Right forelimb (tissue), 1 donor: Measurements from ENCODE around the gene LRRTM4.
A peak's percentile ranks its signal among the peaks of the same experiment; 100 is the strongest.

Experiments used
- DNase-seq: peaks from one replicate; pipeline ENCODE4 v3.0.0-alpha.2; 2018

Gene LRRTM4

DNA sequence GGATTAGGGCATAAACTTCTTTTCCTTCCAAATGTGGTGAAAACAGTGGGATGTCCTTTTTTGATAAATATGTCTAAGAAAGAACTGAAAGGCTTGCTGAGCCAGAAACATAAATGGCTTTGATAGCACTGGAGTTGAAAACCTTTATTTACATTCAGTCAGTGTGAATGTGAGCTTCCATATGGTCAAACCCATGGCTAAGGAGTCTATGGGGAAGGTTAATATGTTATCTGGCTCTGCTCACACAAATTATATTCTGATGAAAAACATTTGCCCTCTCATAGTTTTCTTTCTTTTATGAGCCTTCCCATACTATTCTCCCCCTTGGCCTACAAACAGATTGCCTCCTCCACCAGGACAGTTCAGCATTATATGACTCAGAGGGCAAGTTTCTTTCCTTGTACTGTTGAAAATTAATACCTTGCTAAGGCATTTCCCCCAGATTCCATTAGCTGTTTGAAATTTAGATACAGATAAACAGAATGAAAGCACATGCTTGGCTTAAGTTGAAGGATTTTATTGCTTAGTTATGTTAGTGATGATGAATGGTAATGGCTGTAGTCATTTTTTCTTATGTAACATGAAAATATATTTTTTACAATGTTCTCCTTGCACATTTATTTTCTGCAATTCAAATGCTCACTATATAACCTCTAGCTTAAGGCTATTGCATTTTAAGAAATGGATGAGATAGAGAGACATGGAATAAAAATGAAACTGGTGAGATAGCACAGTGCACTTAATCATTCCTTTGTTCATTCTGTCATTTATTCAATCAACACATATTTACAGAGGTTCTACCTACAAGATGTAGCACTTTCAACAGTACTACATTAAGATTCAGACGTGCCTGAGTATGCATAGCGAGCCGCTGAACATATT lies 544.1 kb downstream of the LRRTM4 start:
- DNase-seq, result no peak

GRCh38 chr2:76975752-76976151 lies 546.4 kb downstream of the LRRTM4 start:
- no peak for DNase-seq

DNA sequence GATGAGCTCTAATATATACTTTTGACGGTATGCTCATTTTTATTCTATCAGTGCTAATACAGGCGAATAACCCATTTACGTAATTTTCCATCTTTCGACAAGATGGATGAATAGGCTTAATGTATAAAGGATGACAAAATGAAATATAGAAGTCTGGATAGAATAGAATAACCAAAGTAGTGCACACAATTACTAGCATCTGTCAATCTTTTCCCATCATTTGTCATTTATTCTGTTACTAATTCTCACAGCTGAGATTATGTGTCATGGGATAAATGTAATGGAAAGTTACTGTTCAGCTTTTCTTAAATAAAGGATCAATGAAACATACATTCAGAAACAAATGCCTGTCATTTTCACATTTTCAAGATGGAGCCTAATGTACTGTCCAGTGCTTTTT lies 548.6 kb downstream of the LRRTM4 start:
- no peak for DNase-seq

- no peak for DNase-seq
Observed at GRCh38 chr2:76965772-76966171, 556.4 kb downstream of the LRRTM4 start.

- no peak for DNase-seq
Observed at GRCh38 chr2:76958749-76959148, 563.4 kb downstream of the LRRTM4 start.

GRCh38 chr2:76953733-76954347 lies 568.3 kb downstream of the LRRTM4 start:
- peak; percentile 47 for DNase-seq

DNA sequence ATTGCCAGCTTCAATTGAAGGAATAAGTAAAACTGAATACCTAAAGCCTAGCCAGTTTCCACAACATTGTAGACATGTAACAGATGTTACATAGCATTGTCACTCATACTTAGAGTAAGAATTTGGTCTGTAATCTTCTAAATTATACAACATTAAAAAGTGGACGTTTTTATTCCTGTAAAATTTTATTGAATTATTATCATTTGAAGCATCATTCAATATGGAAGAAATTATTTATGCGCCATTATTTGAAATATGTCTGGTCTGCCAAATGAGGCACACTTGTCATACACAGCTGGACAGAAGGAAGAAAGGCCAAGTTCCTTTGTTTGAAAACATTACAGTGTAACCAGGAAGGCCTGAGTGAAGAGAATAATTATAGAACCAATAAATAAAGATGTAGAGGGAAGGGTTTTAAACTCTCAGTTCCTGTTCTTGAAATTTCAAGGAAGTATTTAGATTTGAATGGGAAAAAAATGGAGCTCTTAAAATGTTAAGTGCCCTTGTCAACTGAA lies 575.5 kb downstream of the LRRTM4 start:
- no peak for DNase-seq

- no peak for DNase-seq
Observed at GRCh38 chr2:76940559-76940958, 581.6 kb downstream of the LRRTM4 start.

GRCh38 chr2:76938153-76938552 lies 584.0 kb downstream of the LRRTM4 start:
- DNase-seq, result no peak

DNA sequence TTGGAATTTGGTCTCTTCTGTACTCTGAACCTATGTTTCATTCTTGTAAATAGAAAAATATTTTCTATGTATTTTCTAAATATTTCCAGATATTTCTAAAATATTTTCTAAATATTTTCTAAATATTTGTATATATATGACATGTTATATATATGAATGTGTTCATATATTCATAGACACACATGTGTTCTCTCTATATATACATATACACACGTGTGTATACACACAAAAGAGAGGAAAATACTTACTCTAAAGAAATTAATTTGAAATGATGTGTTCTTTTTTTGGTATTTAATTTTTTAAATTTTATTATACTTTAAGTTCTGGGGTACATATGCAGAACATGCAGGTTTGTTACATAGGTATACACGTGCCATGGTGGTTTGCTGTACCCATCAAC lies 589.6 kb downstream of the LRRTM4 start:
- DNase-seq, result no peak

- DNase-seq, result no peak
Observed at GRCh38 chr2:76930056-76930744, 592.0 kb downstream of the LRRTM4 start.

GRCh38 chr2:76928026-76928425 lies 594.1 kb downstream of the LRRTM4 start:
- DNase-seq, result no peak

DNA sequence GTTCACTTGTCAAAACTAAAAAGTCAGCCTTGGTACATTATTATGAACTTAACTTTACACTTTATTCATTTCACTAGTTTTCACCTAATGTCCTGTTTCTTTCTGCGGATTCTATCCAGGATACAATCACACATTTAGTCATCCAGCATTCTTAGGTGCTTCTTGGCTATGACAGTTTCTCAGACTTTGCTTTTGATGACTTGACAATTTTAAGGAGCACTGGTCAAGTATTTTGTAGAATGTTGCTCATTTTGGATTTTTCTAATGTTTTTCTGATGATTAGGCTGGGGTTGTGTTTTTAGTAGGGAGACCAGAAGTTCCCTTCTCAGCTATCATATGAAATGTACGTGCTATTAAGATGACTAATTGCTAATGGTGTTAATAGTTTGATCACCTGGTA lies 601.2 kb downstream of the LRRTM4 start:
- no peak for DNase-seq

- no peak for DNase-seq
Observed at GRCh38 chr2:76895469-76895868, 626.7 kb downstream of the LRRTM4 start.

DNA sequence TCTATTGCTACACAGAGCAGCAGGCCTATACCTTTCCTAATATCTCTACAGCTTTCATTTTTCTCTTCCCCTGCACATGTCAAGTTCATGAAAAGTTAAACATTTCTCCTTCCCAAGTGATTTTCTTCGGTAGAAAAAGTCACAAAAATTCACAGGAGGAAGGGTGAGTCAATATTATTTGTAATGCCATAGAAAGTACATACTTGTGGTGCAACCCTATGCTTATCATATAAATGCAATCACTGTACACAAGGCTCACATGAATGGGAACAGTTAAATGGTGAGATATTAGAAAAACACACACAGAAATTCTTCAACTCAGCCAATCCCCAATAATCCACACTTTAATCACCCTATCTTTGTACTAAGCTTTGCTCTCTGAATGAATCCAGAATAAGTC lies 651.6 kb downstream of the LRRTM4 start:
- DNase-seq, result no peak

- DNase-seq, result no peak
Observed at GRCh38 chr2:76870011-76870410, 652.2 kb downstream of the LRRTM4 start.

DNA sequence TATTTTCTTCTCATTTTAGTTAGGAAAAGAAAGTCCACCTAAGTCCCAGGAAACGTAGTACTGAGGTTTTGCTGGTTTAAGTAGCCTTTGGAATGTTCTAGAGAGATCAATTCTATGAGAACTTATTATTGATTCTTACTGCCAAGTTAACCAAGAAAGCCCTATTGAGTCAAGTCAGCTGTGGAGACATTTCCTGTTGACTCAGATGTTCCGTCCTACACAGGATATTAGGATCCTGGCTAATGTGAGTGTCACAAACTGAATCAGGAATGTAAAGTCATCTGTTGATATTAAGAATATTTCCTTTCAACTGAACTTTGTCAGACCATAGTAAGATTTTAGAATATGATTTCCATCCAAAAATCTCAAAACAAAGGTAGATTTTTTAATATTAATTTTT lies 654.3 kb downstream of the LRRTM4 start:
- DNase-seq, result no peak

GRCh38 chr2:76866464-76866863 lies 655.7 kb downstream of the LRRTM4 start:
- DNase-seq, result no peak

GRCh38 chr2:76862901-76863300 lies 659.3 kb downstream of the LRRTM4 start:
- DNase-seq, result no peak

GRCh38 chr2:76861708-76862107 lies 660.5 kb downstream of the LRRTM4 start:
- DNase-seq, result no peak

- DNase-seq, result no peak
Observed at GRCh38 chr2:76851000-76851399, 671.2 kb downstream of the LRRTM4 start.

- no peak for DNase-seq
Observed at GRCh38 chr2:76849086-76849485, 673.1 kb downstream of the LRRTM4 start.

GRCh38 chr2:76839826-76840225 lies 682.4 kb downstream of the LRRTM4 start:
- no peak for DNase-seq
